Pulmonary artery endothelial cell (primary cell): Measurements from ENCODE around the gene ZKSCAN8. TPM values are rescaled to one million over a fixed set of nuclear protein-coding genes. Genes with fewer than 3 reads are reported as not detected.

Experiments
- DNase-seq: peaks from one replicate; pipeline ENCODE4 v3.0.0-alpha.2; 2011; ENCODE audit warnings: low read depth, low spot score
- total RNA-seq: library from RNA; depleted of rRNA; stranded (reverse); fragments of >200 nt; gene quantifications from 2 replicates; pipeline ENCODE4 v1.2.3, GENCODE V29; 2014

The ZKSCAN8 gene
- total RNA-seq, 1 donor from 2014 or later: 11.5 TPM

GRCh38 chr6:28139860-28140543 lies 1.7 kb upstream of the ZKSCAN8 start:
- DNase-seq: no peak

- DNase-seq: no peak
Measured at GRCh38 chr6:28140616-28141015, 1.1 kb upstream of the ZKSCAN8 start.

GRCh38 chr6:28142446-28142845 lies 763 bp downstream of the ZKSCAN8 start:
- DNase-seq: no peak

GRCh38 chr6:28145231-28145630 lies 3.5 kb downstream of the ZKSCAN8 start:
- no peak for DNase-seq

- no peak for DNase-seq
Measured at GRCh38 chr6:28152531-28152930, 10.8 kb downstream of the ZKSCAN8 start.

GRCh38 chr6:28153546-28153945 lies 11.9 kb downstream of the ZKSCAN8 start:
- no peak for DNase-seq

- DNase-seq: no peak
Measured at GRCh38 chr6:28154357-28154756, 12.7 kb downstream of the ZKSCAN8 start.

- no peak for DNase-seq
Measured at GRCh38 chr6:28158318-28158717, 16.6 kb downstream of the ZKSCAN8 start.

- no peak for DNase-seq
Measured at GRCh38 chr6:28159029-28159607, 17.4 kb downstream of the ZKSCAN8 start.

DNA sequence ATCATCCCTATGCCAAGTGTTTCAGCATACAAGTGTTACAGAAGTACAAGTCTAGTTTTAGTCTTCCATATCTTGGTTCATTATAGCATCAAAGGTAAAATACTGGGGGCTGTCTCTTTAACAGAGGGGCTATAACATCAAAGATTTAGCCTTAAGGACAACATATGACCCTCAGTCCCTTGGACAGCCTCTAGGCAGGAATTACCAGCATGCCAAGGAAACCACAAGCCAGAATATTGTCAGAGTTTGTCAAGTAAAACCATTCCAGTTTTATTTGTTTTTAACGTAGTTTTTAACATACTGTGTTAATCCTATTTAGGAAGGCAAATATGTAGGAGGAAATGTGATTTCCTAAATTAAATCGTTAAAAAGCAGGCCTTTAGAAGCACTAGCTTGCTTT lies 18.6 kb downstream of the ZKSCAN8 start:
- no peak for DNase-seq

- DNase-seq: no peak
Measured at GRCh38 chr6:28161410-28162079, 19.9 kb downstream of the ZKSCAN8 start.

DNA sequence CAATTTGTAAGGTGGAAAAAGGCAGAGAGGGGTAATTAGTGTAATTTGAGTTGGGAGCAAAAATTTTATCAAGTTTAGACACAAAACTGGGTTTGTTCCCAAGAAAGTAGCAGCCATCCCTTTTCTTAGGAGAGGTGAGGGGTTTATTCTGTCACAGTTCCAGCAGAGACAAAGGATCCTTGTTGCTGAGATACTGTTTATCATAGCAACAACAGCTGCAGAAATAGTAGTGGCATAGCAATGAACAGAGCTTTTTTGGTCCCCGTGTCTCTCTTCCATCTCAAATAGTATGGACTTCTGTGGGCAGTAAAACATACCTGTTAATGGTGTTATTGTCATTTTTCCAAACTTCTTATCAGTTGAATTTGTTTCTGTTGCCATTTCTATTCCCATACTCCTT lies 23.9 kb downstream of the ZKSCAN8 start:
- no peak for DNase-seq

DNA sequence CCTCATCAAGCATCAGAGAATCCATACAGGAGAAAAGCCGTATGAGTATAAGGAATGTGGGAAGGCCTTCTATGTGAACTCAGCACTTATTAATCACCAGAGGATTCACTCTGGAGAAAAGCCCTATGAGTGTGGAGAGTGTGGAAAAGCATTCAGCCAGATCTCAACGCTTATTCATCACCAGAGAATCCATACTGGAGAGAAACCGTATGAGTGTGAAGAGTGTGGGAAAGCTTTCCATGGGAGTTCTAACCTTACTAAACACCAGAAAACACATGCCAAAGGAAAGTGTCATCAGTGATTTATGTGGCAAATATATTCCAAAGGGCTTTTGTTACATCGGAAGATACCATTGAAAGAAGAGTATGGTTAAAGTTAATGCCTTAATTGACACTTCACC lies 25.4 kb downstream of the ZKSCAN8 start:
- no peak for DNase-seq

DNA sequence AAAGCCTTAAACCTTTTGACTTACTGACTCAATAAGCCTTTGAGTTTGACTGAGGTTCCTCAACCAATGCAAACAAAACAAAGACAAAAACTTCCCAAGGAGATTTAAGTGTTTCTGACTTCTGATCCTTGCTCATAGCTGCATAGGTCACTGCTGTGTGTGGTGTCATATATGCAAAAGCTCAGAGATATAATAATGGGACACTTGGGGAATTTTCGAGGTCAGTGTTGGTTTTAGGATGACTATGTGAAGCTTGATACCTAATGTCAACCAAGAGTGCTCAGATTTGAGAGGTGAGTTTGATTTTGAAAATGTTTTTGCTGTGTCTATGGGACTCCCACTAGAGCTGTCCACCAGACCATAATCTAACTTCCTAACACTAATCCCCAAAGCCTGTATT lies 26.2 kb downstream of the ZKSCAN8 start:
- DNase-seq: no peak

GRCh38 chr6:28171271-28171670 lies 29.6 kb downstream of the ZKSCAN8 start:
- DNase-seq: no peak

- no peak for DNase-seq
Measured at GRCh38 chr6:28172006-28172405, 30.3 kb downstream of the ZKSCAN8 start.

DNA sequence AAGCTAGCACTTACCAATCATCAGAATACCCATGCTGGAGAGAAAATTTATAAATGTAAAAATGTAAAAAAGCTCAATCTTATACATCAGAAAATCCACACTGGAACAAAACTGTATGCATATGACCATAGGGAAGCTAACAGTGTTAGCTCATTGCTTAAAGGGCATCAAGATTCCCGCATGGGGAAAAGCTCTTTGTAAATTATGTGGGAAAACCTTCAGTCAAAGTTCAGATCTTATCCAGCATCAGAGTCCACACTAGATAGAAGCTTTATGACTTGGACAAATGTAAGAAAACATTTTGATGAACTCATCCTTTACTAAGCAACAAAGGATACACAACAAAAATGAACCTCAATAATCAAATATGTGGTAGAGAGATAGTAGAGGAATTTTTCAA lies 34.7 kb downstream of the ZKSCAN8 start:
- DNase-seq: no peak

GRCh38 chr6:28182255-28182654 lies 40.6 kb downstream of the ZKSCAN8 start:
- no peak for DNase-seq

DNA sequence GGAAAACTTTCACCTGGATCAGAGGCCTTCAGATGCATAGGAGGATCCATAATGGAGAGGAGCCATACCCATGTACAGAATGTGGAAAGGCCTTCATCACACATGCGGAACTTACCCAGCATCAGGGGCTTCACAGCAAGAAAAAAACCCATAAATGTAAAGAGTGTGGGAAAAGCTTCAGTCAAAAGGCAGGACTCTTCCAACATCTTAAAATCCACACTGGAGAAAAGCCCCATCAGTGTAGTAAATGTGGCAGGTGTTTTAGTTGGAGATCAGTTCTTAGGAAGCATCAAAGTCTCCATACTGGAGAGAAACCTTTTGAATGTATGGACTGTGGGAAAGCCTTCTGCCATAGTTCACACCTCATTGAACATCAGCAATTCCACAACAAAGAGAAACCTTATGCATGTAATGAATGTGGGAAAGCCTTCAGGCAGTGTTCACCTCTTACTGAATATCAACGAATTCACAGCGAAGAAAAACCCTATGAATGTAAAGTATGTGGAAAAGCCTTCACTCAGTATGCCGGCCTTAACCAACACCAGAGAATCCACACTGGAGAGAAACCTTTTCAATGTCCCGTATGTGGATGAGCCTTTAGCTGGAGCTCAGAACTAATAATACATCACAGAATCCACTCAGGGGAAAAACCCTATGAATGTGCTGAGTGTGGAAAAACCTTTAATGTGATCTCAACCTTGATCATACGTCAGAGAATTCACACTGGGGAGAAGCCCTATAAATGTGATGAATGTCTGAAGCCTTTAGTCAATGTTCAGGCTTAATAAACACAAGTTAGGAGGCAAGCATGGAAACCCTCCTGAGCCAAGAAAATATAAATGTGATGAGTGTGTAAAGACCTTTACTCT lies 46.7 kb downstream of the ZKSCAN8 start:
- no peak for DNase-seq

DNA sequence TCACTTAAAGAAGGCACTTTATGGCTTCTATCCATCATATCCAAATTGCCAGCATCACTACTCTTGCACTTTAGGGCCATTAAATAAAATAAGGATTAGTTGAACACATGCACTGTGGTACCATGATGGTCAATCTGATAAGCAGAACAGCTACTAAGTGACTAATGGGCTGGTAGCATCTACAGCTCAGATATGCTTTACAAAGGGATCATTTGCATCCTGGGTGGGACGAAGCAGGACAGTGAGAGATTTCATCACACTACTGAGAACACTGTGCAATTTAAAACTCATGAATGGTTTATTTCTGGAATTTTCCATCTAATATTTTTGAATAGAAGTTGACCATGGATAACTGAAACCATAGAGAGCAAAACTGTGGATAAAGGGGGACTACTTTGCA lies 58.3 kb downstream of the ZKSCAN8 start:
- DNase-seq: no peak

DNA sequence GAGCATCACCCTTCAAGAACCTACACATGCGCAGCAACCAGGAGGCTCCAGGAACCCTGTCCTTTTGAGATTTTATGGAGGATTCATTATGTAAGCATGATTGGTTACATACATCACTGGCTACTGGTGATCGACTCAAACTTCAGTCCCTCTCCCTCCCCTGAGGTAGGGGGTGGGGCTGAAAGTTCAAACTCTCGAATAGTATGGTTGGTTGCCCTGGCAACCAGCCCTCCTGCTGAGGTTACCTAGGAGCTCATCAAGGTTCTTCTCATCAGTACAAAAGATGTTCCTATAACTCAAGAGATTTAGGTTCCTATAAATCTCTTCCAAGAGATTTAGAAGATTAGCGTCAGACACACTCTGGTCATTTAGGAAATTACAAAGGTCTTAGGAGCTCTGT lies 61.5 kb downstream of the ZKSCAN8 start:
- DNase-seq: no peak

DNA sequence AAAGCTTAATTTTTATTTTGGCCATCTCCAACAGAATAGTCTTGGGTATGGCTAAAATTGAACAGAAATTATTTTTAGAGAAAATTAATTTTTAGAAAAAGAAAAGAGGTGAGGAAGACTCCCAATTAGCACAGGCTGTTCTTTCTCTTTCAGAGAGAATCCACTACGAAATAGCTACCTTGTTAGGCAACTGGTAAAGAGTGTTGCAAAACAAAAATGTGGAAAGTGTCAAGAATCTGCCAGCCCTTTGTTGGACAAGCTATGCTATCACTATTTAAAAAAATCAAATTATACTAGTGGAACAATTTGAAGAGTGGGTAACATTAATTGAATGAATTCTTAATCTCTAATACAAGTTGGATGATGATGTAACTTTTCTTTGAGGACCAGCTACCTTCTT lies 64.2 kb downstream of the ZKSCAN8 start:
- DNase-seq: no peak
